HEK293T (cell line): ENCODE results near the gene CLIC3.

Experiments used
- ARNT ChIP-seq: fragments of 450-650 bp; IDR thresholded peaks from 2 replicates; pipeline ENCODE4 v1.6.1; 2017; ENCODE audit warnings: mild to moderate bottlenecking
- BHLHE40 ChIP-seq: fragments of 450-650 bp; IDR thresholded peaks from 2 replicates; pipeline ENCODE4 v1.6.1; 2016; ENCODE audit warnings: mild to moderate bottlenecking, moderate library complexity, borderline replicate concordance
- CTBP1 ChIP-seq: fragments of 450-650 bp; IDR thresholded peaks from 2 replicates; pipeline ENCODE4 v1.6.1; 2016; ENCODE audit warnings: borderline replicate concordance
- ELF4 ChIP-seq: fragments of 450-650 bp; IDR thresholded peaks from 2 replicates; pipeline ENCODE4 v1.6.1; 2017; ENCODE audit warnings: antibody characterized with exemption
- FOXA1 ChIP-seq: fragments of 450-650 bp; IDR thresholded peaks from 2 replicates; pipeline ENCODE4 v1.6.1; 2016; ENCODE audit warnings: mild to moderate bottlenecking
- FOXK2 ChIP-seq: fragments of 450-650 bp; IDR thresholded peaks from 2 replicates; pipeline ENCODE4 v1.6.1; 2016; ENCODE audit warnings: mild to moderate bottlenecking
- FOXM1 ChIP-seq: fragments of 450-650 bp; IDR thresholded peaks from 2 replicates; pipeline ENCODE4 v1.6.1; 2017; ENCODE audit warnings: mild to moderate bottlenecking, borderline replicate concordance
- LEF1 ChIP-seq: fragments of 450-650 bp; IDR thresholded peaks from 2 replicates; pipeline ENCODE4 v1.6.1; 2017; ENCODE audit warnings: mild to moderate bottlenecking, borderline replicate concordance
- NFRKB ChIP-seq: fragments of 450-650 bp; IDR thresholded peaks from 2 replicates; pipeline ENCODE4 v1.6.1; 2016; ENCODE audit warnings: mild to moderate bottlenecking, moderate library complexity
- SUZ12 ChIP-seq: fragments of 450-650 bp; IDR thresholded peaks from 2 replicates; pipeline ENCODE4 v1.6.1; 2016; ENCODE audit warnings: mild to moderate bottlenecking
- TARDBP ChIP-seq: fragments of 450-650 bp; IDR thresholded peaks from 2 replicates; pipeline ENCODE4 v1.6.1; 2016

- TF ChIP-seq CTBP1 (no peak), TARDBP (no peak), SUZ12 (no peak), FOXA1 (no peak), FOXK2 (no peak), FOXM1 (no peak), NFRKB (no peak), LEF1 (no peak), ARNT (no peak), ELF4 (no peak), BHLHE40 (no peak)
Measured at GRCh38 chr9:137035507-137035834, 39.1 kb upstream of the CLIC3 start.
